ENCODE data around the gene MCC. TPM values are rescaled to one million over a fixed set of nuclear protein-coding genes. Genes with fewer than 3 reads are reported as not detected.

MCC gene
- total and polyA plus RNA-seq, 2 donors (not counting 1 experiment from before 2014, with no cell fraction given): 0.09 to 0.32 TPM

DNA sequence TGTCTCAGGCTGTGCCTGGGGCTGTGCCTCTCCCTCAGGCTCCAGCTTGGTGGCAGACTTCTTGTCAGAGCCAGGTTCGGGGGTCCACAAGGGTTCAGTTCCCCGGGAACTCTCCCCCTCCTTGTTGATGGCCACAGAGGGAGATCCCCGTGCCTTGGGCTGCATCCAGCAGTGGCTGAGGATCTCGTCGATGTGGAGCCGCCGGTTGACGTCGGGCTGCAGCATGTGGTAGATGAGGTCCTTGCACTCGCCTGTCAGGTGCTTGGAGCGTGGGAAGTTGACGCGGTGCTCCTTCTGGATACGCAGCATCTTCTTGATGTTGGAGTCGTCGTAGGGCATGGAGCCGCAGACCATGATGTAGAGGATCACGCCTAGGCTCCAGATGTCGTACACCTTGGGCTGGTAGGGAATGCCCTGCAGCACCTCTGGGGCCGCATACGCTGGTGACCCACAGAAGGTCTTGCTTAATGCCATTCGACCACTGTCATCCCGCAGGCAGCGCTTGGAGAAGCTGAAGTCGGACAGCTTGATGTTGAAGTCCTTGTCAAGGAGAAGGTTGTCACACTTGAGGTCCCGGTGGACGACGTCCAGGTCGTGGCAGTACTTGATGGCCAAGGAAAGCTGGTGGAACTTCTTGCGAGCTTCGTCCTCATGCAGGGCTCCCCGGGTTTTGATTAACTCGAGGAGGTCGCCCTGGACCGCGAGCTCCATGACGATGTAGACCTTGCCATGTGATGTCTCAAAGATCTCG lies 54.2 kb downstream of the MCC start:
- no peak overlapping the region for H3K27ac ChIP-seq (ENCODE audit: low read length in 2 of 2)
- no peak for ATAC-seq (ENCODE audit: low read depth)
- no peaks in the 10 kb centered on the region for H3K4me1 Mint-ChIP-seq
- no peak overlapping the region for H3K4me3 Mint-ChIP-seq
- no peak overlapping the region for H3K4me2 ChIP-seq (replicated peaks; ENCODE audit: low read depth, low read length, poor library complexity, severe bottlenecking)
- H3K27ac Mint-ChIP-seq: no peak overlapping the region
- no peaks in the 10 kb centered on the region for H4K20me1 ChIP-seq (ENCODE audit: control insufficient read depth, insufficient read depth, low read length, poor library complexity, severe bottlenecking)
- H3K9ac ChIP-seq (ENCODE audit: low read length): no peak overlapping the region
- no peak overlapping the region for H3K4me3 ChIP-seq (ENCODE audit: control extremely low read depth in 1 of 5, extremely low read depth in 1 of 5, insufficient read depth in 1 of 5, low read depth in 2 of 5, low read length in 4 of 5)
- no peaks in the 10 kb centered on the region for H3K79me2 ChIP-seq (ENCODE audit: control insufficient read depth, insufficient read depth, low read length)
- intact Hi-C loops (cut with micrococcal nuclease): no loop called here
- H3K9me3 ChIP-seq (ENCODE audit: control extremely low read depth in 1 of 3, control insufficient read depth in 2 of 3, insufficient read depth in 1 of 3, low read length in 2 of 3): no peaks in the 10 kb centered on the region
- no peaks in the 10 kb centered on the region for H3K36me3 ChIP-seq (replicated peaks in 1 of 2; ENCODE audit: control extremely low read depth in 1 of 2, control insufficient read depth in 1 of 2, extremely low read depth in 1 of 2, insufficient read depth in 2 of 2, low read length in 1 of 2)
- 92% methylated on average over 38 of the region's 38 CpGs for WGBS (ENCODE audit: insufficient coverage)
- no peaks in the 10 kb centered on the region for H3K27me3 Mint-ChIP-seq
- H3K9me3 Mint-ChIP-seq (ENCODE audit: insufficient read depth): no peaks in the 10 kb centered on the region
- no peak overlapping the region for H2AFZ ChIP-seq (ENCODE audit: insufficient read depth, low read depth, low read length, poor library complexity, severe bottlenecking)
- CTCF ChIA-PET: no interaction called here
- peaks cover 0 to 2% (median 0%) of the 10 kb centered on the region in 4 experiments for H3K27me3 ChIP-seq (replicated peaks in 1 of 4; ENCODE audit: control extremely low read depth in 1 of 4, control insufficient read depth in 3 of 4, insufficient read depth in 4 of 4, low read length in 3 of 4)
- TF ChIP-seq, protein P1, sequence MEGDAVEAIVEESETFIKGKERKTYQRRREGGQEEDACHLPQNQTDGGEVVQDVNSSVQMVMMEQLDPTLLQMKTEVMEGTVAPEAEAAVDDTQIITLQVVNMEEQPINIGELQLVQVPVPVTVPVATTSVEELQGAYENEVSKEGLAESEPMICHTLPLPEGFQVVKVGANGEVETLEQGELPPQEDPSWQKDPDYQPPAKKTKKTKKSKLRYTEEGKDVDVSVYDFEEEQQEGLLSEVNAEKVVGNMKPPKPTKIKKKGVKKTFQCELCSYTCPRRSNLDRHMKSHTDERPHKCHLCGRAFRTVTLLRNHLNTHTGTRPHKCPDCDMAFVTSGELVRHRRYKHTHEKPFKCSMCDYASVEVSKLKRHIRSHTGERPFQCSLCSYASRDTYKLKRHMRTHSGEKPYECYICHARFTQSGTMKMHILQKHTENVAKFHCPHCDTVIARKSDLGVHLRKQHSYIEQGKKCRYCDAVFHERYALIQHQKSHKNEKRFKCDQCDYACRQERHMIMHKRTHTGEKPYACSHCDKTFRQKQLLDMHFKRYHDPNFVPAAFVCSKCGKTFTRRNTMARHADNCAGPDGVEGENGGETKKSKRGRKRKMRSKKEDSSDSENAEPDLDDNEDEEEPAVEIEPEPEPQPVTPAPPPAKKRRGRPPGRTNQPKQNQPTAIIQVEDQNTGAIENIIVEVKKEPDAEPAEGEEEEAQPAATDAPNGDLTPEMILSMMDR (IDR thresholded peaks at IDR 0.05): no peak
- no peak for TF ChIP-seq EZH2 (IDR thresholded peaks at IDR 0.05; ENCODE audit: borderline replicate concordance, insufficient read depth, low read depth, low read length, poor library complexity, severe bottlenecking)
- POLR2A ChIA-PET: no interaction called here
- DNase-seq: no peak
- H3K4me1 ChIP-seq (ENCODE audit: control insufficient read depth in 2 of 2, insufficient read depth in 2 of 2, low read length in 2 of 2): no peaks in the 10 kb centered on the region

DNA sequence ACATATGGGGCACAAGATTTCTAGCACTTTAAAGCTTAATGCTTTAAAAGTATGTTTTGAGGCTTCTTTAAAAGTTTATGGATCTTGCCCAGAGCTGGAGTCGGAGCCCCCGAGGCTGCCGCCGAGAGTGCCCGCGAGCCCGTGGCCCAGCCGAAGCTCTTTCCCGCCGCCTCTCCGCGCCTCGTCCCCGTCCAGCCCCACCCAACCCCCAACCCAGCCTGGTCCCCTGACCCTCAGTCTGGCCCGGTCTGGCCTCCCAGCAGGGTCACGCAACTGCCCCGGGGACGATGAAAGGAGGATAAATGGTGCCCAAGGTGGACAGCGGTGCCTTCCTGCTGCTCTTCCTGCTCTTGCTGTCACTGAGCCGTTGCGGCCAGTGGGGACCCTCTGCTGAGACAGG lies 55.2 kb downstream of the MCC start:
- no peaks in the 10 kb centered on the region for H3K9me3 Mint-ChIP-seq (ENCODE audit: insufficient read depth)
- H3K4me2 ChIP-seq (replicated peaks; ENCODE audit: low read depth, low read length, poor library complexity, severe bottlenecking): no peak overlapping the region
- WGBS (ENCODE audit: insufficient coverage): 85% methylated on average over 13 of the region's 21 CpGs
- TF ChIP-seq, protein P1 (IDR thresholded peaks at IDR 0.05): no peak
- TF ChIP-seq EZH2 (IDR thresholded peaks at IDR 0.05; ENCODE audit: borderline replicate concordance, insufficient read depth, low read depth, low read length, poor library complexity, severe bottlenecking): no peak
- no peaks in the 10 kb centered on the region for H3K27me3 ChIP-seq (replicated peaks in 1 of 4; ENCODE audit: control extremely low read depth in 1 of 4, control insufficient read depth in 3 of 4, insufficient read depth in 4 of 4, low read length in 3 of 4)
- ATAC-seq (ENCODE audit: low read depth): no peak
- no peaks in the 10 kb centered on the region for H3K4me1 Mint-ChIP-seq
- no peak overlapping the region for H3K27ac Mint-ChIP-seq
- POLR2A ChIA-PET: no interaction called here
- intact Hi-C loops (cut with micrococcal nuclease): no loop called here
- H3K36me3 ChIP-seq (replicated peaks in 1 of 2; ENCODE audit: control extremely low read depth in 1 of 2, control insufficient read depth in 1 of 2, extremely low read depth in 1 of 2, insufficient read depth in 2 of 2, low read length in 1 of 2): no peaks in the 10 kb centered on the region
- H2AFZ ChIP-seq (ENCODE audit: insufficient read depth, low read depth, low read length, poor library complexity, severe bottlenecking): no peak overlapping the region
- H3K27ac ChIP-seq (ENCODE audit: low read length in 2 of 2): no peak overlapping the region
- no peaks in the 10 kb centered on the region for H3K79me2 ChIP-seq (ENCODE audit: control insufficient read depth, insufficient read depth, low read length)
- H3K9me3 ChIP-seq (ENCODE audit: control extremely low read depth in 1 of 3, control insufficient read depth in 2 of 3, insufficient read depth in 1 of 3, low read length in 2 of 3): no peaks in the 10 kb centered on the region
- no peak for DNase-seq
- no peaks in the 10 kb centered on the region for H3K4me1 ChIP-seq (ENCODE audit: control insufficient read depth in 2 of 2, insufficient read depth in 2 of 2, low read length in 2 of 2)
- H4K20me1 ChIP-seq (ENCODE audit: control insufficient read depth, insufficient read depth, low read length, poor library complexity, severe bottlenecking): no peaks in the 10 kb centered on the region
- no peaks in the 10 kb centered on the region for H3K27me3 Mint-ChIP-seq
- H3K4me3 ChIP-seq (ENCODE audit: control extremely low read depth in 1 of 5, extremely low read depth in 1 of 5, insufficient read depth in 1 of 5, low read depth in 2 of 5, low read length in 4 of 5): no peak overlapping the region
- CTCF ChIA-PET: interaction anchor here (0.5 kb wide), 1 partner anchor 1710 kb away, joined by 3 read pairs; no protein-coding TSS in a partner anchor
- H3K9ac ChIP-seq (ENCODE audit: low read length): no peak overlapping the region
- no peak overlapping the region for H3K4me3 Mint-ChIP-seq

Measured in B cell (primary cell).